Stimulated activated CD4-positive, alpha-beta T cell treated with anti-CD3 and anti-CD28 coated beads, Interleukin-12 subunit alpha, Interleukin-12 subunit beta, amount 100 ng/mL, for 48 hours (primary cell): Measurements from ENCODE around the gene SLC5A4.
"Not testable (repeated sequence)": the region's sequence is repeated elsewhere in the genome, so short reads cannot be mapped to it uniquely, and the experiment has no call there.

ENCODE experiments used
- DNase-seq, 3 donors: peaks; one replicate each; pipeline ENCODE4 v3.0.0-alpha.2; 2020; ENCODE audit warnings: low read depth in 2 of 3, low spot score in 1 of 3

Gene SLC5A4

GRCh38 chr22:32255217-32255616 lies at the start of gene SLC5A4:
TSS of gene SLC5A4 (minus strand) at chr22:32255347. CDS start at chr22:32255329, 18 bp downstream.
- DNase-seq: no peak

GRCh38 chr22:32293921-32294320 lies 38.8 kb upstream of the SLC5A4 start:
- not testable (repeated sequence) for DNase-seq

GRCh38 chr22:32286290-32286840 lies 31.2 kb upstream of the SLC5A4 start:
- DNase-seq: no peak

GRCh38 chr22:32281072-32281471 lies 25.9 kb upstream of the SLC5A4 start:
- DNase-seq: no peak

GRCh38 chr22:32275353-32275752 lies 20.2 kb upstream of the SLC5A4 start:
- DNase-seq: not testable (repeated sequence)

GRCh38 chr22:32271389-32271788 lies 16.2 kb upstream of the SLC5A4 start:
- no peak for DNase-seq

- no peak for DNase-seq
Measured at GRCh38 chr22:32270641-32271369, 15.7 kb upstream of the SLC5A4 start.

- DNase-seq: no peak
Measured at GRCh38 chr22:32269316-32269715, 14.2 kb upstream of the SLC5A4 start.

- no peak for DNase-seq
Measured at GRCh38 chr22:32267011-32267410, 11.9 kb upstream of the SLC5A4 start.

- DNase-seq: peak; percentile 61 to 74 (median 66)
Measured at GRCh38 chr22:32265882-32266767, 11.0 kb upstream of the SLC5A4 start.

GRCh38 chr22:32263678-32264077 lies 8.5 kb upstream of the SLC5A4 start:
- not testable (repeated sequence) for DNase-seq

GRCh38 chr22:32261306-32261705 lies 6.2 kb upstream of the SLC5A4 start:
- no peak for DNase-seq

- DNase-seq: no peak
Measured at GRCh38 chr22:32258791-32259190, 3.6 kb upstream of the SLC5A4 start.

- no peak for DNase-seq
Measured at GRCh38 chr22:32255726-32256125, 579 bp upstream of the SLC5A4 start.

GRCh38 chr22:32249231-32249630 lies 5.9 kb downstream of the SLC5A4 start:
- no peak for DNase-seq

- DNase-seq: no peak
Measured at GRCh38 chr22:32248276-32248675, 6.9 kb downstream of the SLC5A4 start.

- DNase-seq: no peak
Measured at GRCh38 chr22:32246166-32246565, 9.0 kb downstream of the SLC5A4 start.

- DNase-seq: no peak
Measured at GRCh38 chr22:32245042-32245441, 10.1 kb downstream of the SLC5A4 start.

- DNase-seq: no peak
Measured at GRCh38 chr22:32244547-32244946, 10.6 kb downstream of the SLC5A4 start.

- no peak for DNase-seq
Measured at GRCh38 chr22:32240461-32240860, 14.7 kb downstream of the SLC5A4 start.

GRCh38 chr22:32237906-32238305 lies 17.2 kb downstream of the SLC5A4 start:
- no peak for DNase-seq

GRCh38 chr22:32236970-32237369 lies 18.2 kb downstream of the SLC5A4 start:
- DNase-seq: no peak
